Neuronal stem cell (in vitro differentiated cells): ENCODE measurements around the gene CAMKK1.

Experiments used
- DNase-seq: peaks from one replicate; pipeline ENCODE4 v3.0.0-alpha.2; 2013; ENCODE audit warnings: low spot score
- H2AFZ ChIP-seq: one replicate; pipeline ENCODE4 v1.6.1; 2013; ENCODE audit warnings: mild to moderate bottlenecking, low read length, inconsistent platforms
- H2AK5ac ChIP-seq: 2 replicates; pipeline ENCODE4 v1.6.1; 2013; ENCODE audit warnings: low read depth, mild to moderate bottlenecking, inconsistent platforms, low read length, moderate library complexity, mixed read lengths
- H2BK120ac ChIP-seq: 2 replicates; pipeline ENCODE4 v1.6.1; 2013; ENCODE audit warnings: low read depth, mild to moderate bottlenecking, inconsistent platforms, low read length, moderate library complexity, mixed read lengths
- H2BK12ac ChIP-seq: one replicate; pipeline ENCODE4 v1.6.1; 2013; ENCODE audit warnings: low read length, inconsistent platforms
- H2BK15ac ChIP-seq: 2 replicates; pipeline ENCODE4 v1.6.1; 2013; ENCODE audit warnings: mild to moderate bottlenecking, low read length, inconsistent platforms, mixed read lengths
- H2BK5ac ChIP-seq: one replicate; pipeline ENCODE4 v1.6.1; 2013; ENCODE audit warnings: inconsistent platforms, mild to moderate bottlenecking, low read length, moderate library complexity
- H3K14ac ChIP-seq: one replicate; pipeline ENCODE4 v1.6.1; 2013; ENCODE audit warnings: low read length, inconsistent platforms
- H3K18ac ChIP-seq: 2 replicates; pipeline ENCODE4 v1.6.1; 2013; ENCODE audit warnings: low read length, inconsistent platforms
- H3K23ac ChIP-seq: 2 replicates; pipeline ENCODE4 v1.6.1; 2013; ENCODE audit warnings: low read depth, mild to moderate bottlenecking, mixed read lengths, low read length, inconsistent platforms; ENCODE audit not compliant: poor library complexity
- H3K27ac ChIP-seq: replicated peaks from 3 replicates; pipeline ENCODE4 v1.5.1; 2013; ENCODE audit warnings: low read length, inconsistent platforms
- H3K27me3 ChIP-seq, 3 experiments: 2 replicates each; pipeline ENCODE4 v1.6.1; 2013; ENCODE audit warnings: low read length in 3 of 3, mild to moderate bottlenecking in 2 of 3, inconsistent platforms in 1 of 3, low read depth in 1 of 3, mixed read lengths in 1 of 3, moderate library complexity in 1 of 3; ENCODE audit not compliant: control insufficient read depth in 3 of 3, insufficient read depth in 3 of 3
- H3K36me3 ChIP-seq, 2 donors: replicated peaks in 1 of 2; 2 replicates each; pipeline ENCODE4 v1.6.1; 2013; ENCODE audit warnings: low read length in 2 of 2; ENCODE audit not compliant: control insufficient read depth in 2 of 2, insufficient read depth in 2 of 2
- H3K4ac ChIP-seq: 2 replicates; pipeline ENCODE4 v1.6.1; 2013; ENCODE audit warnings: inconsistent platforms, mild to moderate bottlenecking, low read length, moderate library complexity
- H3K4me1 ChIP-seq, 2 donors: 1 replicate in 1 of 2; 2 replicates in 1 of 2; pipeline ENCODE4 v1.6.1; 2013; ENCODE audit warnings: low read length in 2 of 2, low read depth in 1 of 2; ENCODE audit not compliant: control insufficient read depth in 2 of 2, insufficient read depth in 1 of 2
- H3K4me2 ChIP-seq: one replicate; pipeline ENCODE4 v1.6.1; 2013; ENCODE audit warnings: mild to moderate bottlenecking, low read length, inconsistent platforms; ENCODE audit not compliant: insufficient read depth, poor library complexity, severe bottlenecking
- H3K4me3 ChIP-seq, 2 donors: 2 replicates each; pipeline ENCODE4 v1.5.1; 2013; ENCODE audit warnings: low read length in 2 of 2, mild to moderate bottlenecking in 2 of 2, inconsistent platforms in 1 of 2, moderate library complexity in 1 of 2
- H3K79me1 ChIP-seq: one replicate; pipeline ENCODE4 v1.6.1; 2013; ENCODE audit warnings: low read depth, mild to moderate bottlenecking, inconsistent platforms, low read length, moderate library complexity
- H3K9ac ChIP-seq: one replicate; pipeline ENCODE4 v1.6.1; 2013; ENCODE audit warnings: mild to moderate bottlenecking, low read depth, low read length, inconsistent platforms; ENCODE audit not compliant: poor library complexity
- H3K9me3 ChIP-seq, 2 donors: replicated peaks in 1 of 2; 2 replicates each; pipeline versions ENCODE3 to v1.6.1; 2013; ENCODE audit warnings: low read length in 2 of 2, mild to moderate bottlenecking in 2 of 2, inconsistent platforms in 1 of 2, low read depth in 1 of 2, mixed read lengths in 1 of 2, moderate library complexity in 1 of 2; ENCODE audit not compliant: control insufficient read depth in 2 of 2, insufficient read depth in 1 of 2
- H4K8ac ChIP-seq: one replicate; pipeline ENCODE4 v1.6.1; 2013; ENCODE audit warnings: low read depth, mild to moderate bottlenecking, inconsistent platforms, low read length, moderate library complexity
- H4K91ac ChIP-seq: one replicate; pipeline ENCODE4 v1.6.1; 2013; ENCODE audit warnings: low read length, low read depth, mild to moderate bottlenecking, inconsistent platforms; ENCODE audit not compliant: poor library complexity
- WGBS, 2 donors: extraction: QIAGEN DNeasy Blood & Tissue Kit; methylation state at CpG; one replicate each; pipeline ENCODE4 v1.1.7; 2013; ENCODE audit warnings: missing lambda C conversion rate in 2 of 2, mixed read lengths in 1 of 2; ENCODE audit not compliant: insufficient read length in 2 of 2, insufficient replicate concordance in 1 of 2; ENCODE audit errors: extremely low coverage in 2 of 2; 5-methylcytosine and 5-hydroxymethylcytosine counted together

Gene CAMKK1

DNA sequence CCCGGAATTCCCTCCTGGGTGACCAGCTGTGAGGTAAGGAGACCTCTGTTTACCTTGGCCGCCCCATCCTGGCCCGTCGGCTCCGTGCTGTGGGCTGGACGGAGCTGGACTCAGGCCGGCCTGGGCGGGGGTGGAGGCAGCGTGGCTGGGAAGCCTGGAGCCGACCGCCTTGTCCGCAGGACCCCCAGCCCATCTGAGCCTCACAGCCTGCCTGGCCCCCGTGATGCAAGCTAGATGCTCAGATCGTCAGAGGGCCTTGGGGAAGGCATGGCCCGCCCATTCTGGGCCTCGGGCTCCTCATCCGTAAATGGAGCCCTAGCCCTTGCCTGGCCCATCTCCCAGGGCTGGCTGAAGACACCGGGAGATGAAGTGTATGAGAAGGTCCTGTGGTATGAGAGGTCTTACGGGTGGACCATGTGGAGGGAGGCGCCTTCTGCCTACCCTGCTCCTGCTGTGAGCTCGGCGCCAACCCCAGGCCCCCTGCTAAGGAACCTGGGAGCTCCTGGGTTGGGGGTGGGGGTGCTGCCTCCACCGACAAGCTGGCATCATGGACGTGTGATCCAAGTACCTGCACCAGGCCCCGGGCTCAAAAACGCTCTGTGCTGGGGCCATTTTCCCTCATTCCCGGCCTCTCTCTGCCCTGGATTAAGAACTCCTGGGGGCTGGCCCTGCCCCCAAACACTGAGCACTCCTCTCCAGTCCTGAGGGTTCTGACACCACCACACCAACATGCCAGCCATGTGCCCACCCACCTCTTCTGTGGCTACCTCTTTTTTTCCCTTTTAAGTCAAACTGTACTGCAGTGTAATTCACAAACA, 28.9 kb upstream of the CAMKK1 start:
- Histone ChIP-seq H3K4ac (peak overlapping the region; percentile 66), H2BK15ac (peak overlapping the region; percentile 95), H4K8ac (no peak overlapping the region), H3K4me1 (peaks cover 10% of the 10 kb centered on the region in 2 donors), H4K91ac (no peak overlapping the region), H3K36me3 (no peaks in the 10 kb centered on the region), H3K79me1 (no peaks in the 10 kb centered on the region), H3K18ac (peak overlapping the region; percentile 89), H3K14ac (peak overlapping the region; percentile 84), H3K4me2 (no peak overlapping the region), H2BK12ac (no peak overlapping the region), H3K23ac (peak overlapping the region; percentile 55), H2AK5ac (peak overlapping the region; percentile 20), H2BK5ac (peak overlapping the region; percentile 53), H3K9me3 (no peaks in the 10 kb centered on the region), H2BK120ac (no peak overlapping the region), H3K9ac (peak overlapping the region; percentile 4), H2AFZ (no peak overlapping the region), H3K4me3 (no peak overlapping the region), H3K27ac (no peak overlapping the region), H3K27me3 (peaks cover 0 to 40% (median 0%) of the 10 kb centered on the region in 3 experiments)
- no CpG with 5 or more reads among the region's 27 CpGs for WGBS, 2 donors
- DNase-seq: no peak

DNA sequence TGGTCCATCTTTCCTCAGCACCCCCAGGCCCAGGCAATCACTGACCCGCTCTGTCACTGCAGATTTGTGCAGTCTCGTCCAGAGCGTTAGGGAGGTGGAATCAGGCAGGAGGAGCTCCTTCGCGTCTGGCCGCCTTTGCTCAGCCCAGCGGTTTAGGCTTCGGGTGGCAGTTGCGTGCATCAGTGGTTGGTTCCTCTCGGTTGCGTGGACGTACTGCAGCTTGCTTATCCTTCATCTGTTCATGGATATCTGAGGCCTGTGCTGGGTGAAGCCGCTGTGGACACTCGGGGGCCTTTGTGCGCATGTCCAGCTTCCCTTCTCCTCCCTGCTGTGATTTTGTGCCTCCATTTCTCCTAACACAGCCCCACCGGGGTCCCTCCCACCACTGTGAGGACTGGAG, 28.2 kb upstream of the CAMKK1 start:
- Histone ChIP-seq H3K4me1 (peaks cover 10% of the 10 kb centered on the region in 2 donors), H2AK5ac (peak overlapping the region; percentile 11)
- no peak for DNase-seq

DNA sequence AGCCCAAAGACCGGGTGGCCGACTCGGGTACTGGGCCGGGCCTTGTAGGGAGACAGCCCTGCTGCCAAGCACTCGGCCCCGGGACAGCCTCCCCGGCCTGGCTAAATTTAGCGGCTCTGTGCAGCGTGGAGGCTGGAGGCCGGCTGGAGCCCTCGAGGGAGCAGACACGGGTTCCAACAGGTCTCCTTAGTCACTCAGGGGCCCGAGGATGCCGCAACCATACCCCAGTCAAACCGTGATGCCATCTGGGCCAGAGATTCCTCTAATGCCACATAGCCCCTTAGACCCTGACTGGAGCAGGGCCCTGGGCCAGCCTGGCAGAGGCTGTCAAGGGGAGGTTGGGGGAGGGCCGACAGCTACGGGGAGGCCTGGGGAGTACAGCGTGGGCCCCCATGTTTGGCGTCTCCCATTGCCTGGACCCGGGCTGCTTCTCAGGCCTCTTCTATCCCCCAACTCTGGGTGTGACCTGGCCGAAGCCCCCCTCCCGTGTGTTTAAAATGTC, 26.3 kb upstream of the CAMKK1 start:
- H2BK120ac ChIP-seq: no peak overlapping the region
- peak overlapping the region; percentile 33 for H3K18ac ChIP-seq
- no peak overlapping the region for H2BK5ac ChIP-seq
- peaks cover 0 to 21% (median 0%) of the 10 kb centered on the region in 3 experiments for H3K27me3 ChIP-seq
- no peak overlapping the region for H3K9ac ChIP-seq
- no peak overlapping the region for H3K14ac ChIP-seq
- peaks cover 5% of the 10 kb centered on the region in 2 donors for H3K4me1 ChIP-seq
- no peak overlapping the region for H4K8ac ChIP-seq
- no peak overlapping the region for H3K23ac ChIP-seq
- no peak overlapping the region for H4K91ac ChIP-seq
- no CpG with 5 or more reads among the region's 22 CpGs for WGBS, 2 donors
- no peak overlapping the region for H3K4ac ChIP-seq
- no peak overlapping the region for H2AK5ac ChIP-seq
- H2BK12ac ChIP-seq: no peak overlapping the region
- H3K27ac ChIP-seq: no peak overlapping the region
- H3K4me2 ChIP-seq: no peak overlapping the region
- no peaks in the 10 kb centered on the region for H3K9me3 ChIP-seq
- no peak for DNase-seq
- no peak overlapping the region for H2AFZ ChIP-seq
- no peak overlapping the region for H2BK15ac ChIP-seq
- no peak overlapping the region for H3K4me3 ChIP-seq
- no peaks in the 10 kb centered on the region for H3K79me1 ChIP-seq
- H3K36me3 ChIP-seq: no peaks in the 10 kb centered on the region

More for the DNA sequence above, 28.2 kb upstream of the CAMKK1 start:
- Histone ChIP-seq H3K18ac (peak overlapping the region; percentile 89), H3K79me1 (no peaks in the 10 kb centered on the region), H3K23ac (peak overlapping the region; percentile 55), H3K27ac (no peak overlapping the region), H3K4me2 (no peak overlapping the region), H2BK120ac (no peak overlapping the region), H3K14ac (no peak overlapping the region), H2BK15ac (peak overlapping the region; percentile 95), H2BK5ac (peak overlapping the region; percentile 53), H3K27me3 (peaks cover 0 to 38% (median 0%) of the 10 kb centered on the region in 3 experiments), H2BK12ac (peak overlapping the region; percentile 58), H4K8ac (no peak overlapping the region), H3K4ac (peak overlapping the region; percentile 76), H2AFZ (peak overlapping the region; percentile 10), H4K91ac (no peak overlapping the region), H3K4me3 (no peak overlapping the region), H3K36me3 (no peaks in the 10 kb centered on the region), H3K9ac (peak overlapping the region; percentile 17), H3K9me3 (no peaks in the 10 kb centered on the region)
- no CpG with 5 or more reads among the region's 16 CpGs for WGBS, 2 donors

DNA sequence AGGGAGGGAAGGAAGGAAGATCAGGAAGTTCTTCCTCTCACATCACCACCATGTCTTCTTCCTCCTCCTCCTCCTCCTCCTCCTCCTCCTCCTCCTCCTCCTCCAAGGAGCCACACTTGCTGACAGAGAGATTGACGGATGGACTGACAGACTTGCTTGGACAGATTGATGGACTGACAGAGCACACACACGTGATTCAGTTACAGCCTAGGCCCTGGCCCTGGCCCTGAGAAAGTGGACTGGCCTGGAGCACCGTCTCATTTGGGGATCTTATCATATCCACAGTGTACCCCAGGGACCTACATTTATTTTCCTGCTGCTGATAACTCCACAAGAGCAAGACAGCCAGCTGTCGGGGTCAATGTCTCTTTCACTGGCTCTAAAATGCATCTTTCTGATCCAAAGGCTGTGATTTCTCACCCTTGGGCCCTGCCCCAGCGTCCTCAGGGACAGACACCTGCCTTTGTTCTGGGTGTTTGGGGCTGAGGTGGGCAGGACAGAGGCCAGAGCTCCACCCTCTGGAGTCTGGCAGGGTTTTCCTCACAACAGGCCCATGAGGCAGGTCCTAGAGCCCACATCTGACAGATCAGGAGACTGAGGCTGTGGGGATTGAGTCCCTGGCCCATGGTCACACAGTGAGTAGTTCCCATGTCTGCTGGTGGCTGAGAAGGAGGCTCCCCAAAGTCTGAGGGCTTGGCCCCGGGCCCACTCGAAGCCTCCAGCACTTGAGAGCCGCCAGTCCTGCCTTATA, 25.7 kb upstream of the CAMKK1 start:
- H3K18ac ChIP-seq: peak overlapping the region; percentile 15
- no CpG with 5 or more reads among the region's 8 CpGs for WGBS, 2 donors
- no peak overlapping the region for H3K14ac ChIP-seq
- no peak overlapping the region for H2AK5ac ChIP-seq
- H2BK120ac ChIP-seq: no peak overlapping the region
- H3K9ac ChIP-seq: no peak overlapping the region
- H3K79me1 ChIP-seq: no peaks in the 10 kb centered on the region
- no peak overlapping the region for H2BK5ac ChIP-seq
- H3K4ac ChIP-seq: no peak overlapping the region
- no peak overlapping the region for H3K27ac ChIP-seq
- no peak for DNase-seq
- no peak overlapping the region for H3K4me2 ChIP-seq
- H3K9me3 ChIP-seq: no peaks in the 10 kb centered on the region
- no peak overlapping the region for H2BK12ac ChIP-seq
- H4K8ac ChIP-seq: no peak overlapping the region
- H4K91ac ChIP-seq: no peak overlapping the region
- H3K36me3 ChIP-seq: no peaks in the 10 kb centered on the region
- H2AFZ ChIP-seq: no peak overlapping the region
- no peak overlapping the region for H3K4me3 ChIP-seq
- H3K27me3 ChIP-seq: peaks cover 0 to 16% (median 0%) of the 10 kb centered on the region in 3 experiments
- H2BK15ac ChIP-seq: no peak overlapping the region
- no peak overlapping the region for H3K23ac ChIP-seq
- H3K4me1 ChIP-seq: peaks cover 0 to 5% of the 10 kb centered on the region in 2 donors
